NCI-H526 treated with DMSO at 0.1 percent for 48 hours (cell line): Measurements from ENCODE around the gene PITX1.

Experiments used
- DNase-seq: peaks from one replicate; lab custom pipeline; 2025; lab: John Stamatoyannopoulos, UW

PITX1 gene

DNA sequence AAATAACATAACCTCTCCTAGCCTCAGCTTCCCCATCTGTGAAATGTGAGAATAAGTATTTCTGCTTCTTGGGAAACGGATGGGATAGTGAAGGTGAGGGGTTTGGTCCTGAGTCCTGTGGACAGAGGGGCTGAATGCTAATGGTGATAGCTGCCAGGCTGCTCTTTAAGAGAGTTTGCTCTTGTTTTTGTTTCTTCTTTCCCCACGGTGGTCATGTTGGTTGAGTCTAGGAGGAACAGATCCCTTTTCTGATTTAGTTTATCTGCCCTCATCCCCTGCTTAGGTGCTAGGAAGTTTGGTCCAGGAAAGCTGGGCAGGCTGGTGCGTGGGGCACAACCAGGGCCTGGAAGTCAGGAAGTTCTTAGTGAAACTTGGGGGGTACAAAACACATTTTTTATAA, 7.7 kb upstream of the PITX1 start:
- DNase-seq, result no peak

DNA sequence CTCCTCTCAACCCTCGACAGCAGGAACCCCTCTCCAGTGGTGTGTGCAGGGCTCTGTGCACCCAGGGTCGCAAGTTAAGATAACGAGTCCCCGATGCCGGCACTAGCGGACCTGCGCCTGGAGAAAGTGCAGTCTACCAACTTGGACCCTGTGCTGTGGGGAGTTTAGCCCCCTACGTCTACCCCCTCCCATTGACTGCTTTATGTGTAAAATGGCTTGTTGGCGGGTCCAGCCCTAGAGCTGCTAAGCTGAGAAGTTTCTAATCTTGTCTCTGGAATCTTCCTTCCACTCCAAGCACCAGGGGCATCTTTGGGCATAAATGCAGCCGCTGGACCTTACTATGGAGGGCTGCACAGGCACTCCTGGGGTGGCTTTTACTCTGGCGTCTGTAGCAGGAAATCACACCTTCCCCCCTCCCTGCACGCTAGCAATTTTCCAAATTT, 7.1 kb upstream of the PITX1 start:
- DNase-seq, result no peak

DNA sequence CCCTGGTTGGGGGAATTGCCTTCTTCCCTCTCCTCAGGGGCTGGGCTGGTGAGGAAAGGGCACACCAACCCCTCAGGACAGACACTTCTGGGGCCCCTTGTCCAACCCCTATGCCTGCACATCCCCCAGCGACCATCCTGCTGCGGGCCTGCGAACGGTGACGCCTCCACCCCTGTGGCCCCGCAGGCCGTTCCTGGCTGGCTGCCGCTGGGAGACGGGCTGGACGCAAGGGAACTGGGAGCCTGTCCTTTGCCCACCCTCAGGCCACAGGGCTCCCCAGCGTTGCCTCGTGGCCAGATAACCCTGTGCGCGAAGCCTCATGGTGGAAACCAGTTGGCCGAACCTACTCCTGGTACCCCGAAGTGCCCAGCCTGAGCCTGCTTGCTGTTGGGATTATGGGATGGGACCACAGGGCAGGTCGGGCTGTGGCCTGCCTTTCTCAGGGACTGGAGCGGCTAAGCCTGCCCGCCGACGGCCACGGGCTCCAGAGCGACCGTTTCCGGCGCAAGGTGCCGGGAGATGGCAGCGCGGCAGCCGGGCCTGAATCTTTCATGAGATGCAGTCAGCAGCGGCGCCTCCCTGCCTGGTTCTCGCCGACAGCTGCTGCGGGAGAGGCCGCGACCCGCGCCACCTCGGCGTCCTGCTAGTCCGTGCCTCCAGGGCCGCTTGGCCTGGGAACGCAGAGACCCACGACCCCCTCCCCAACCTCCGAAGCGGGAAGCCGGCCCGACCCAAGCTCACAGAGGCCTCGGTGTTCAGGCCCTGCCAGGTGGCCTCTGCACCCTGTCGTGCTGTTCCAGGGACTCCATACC, 6.5 kb upstream of the PITX1 start:
- DNase-seq, result no peak

DNA sequence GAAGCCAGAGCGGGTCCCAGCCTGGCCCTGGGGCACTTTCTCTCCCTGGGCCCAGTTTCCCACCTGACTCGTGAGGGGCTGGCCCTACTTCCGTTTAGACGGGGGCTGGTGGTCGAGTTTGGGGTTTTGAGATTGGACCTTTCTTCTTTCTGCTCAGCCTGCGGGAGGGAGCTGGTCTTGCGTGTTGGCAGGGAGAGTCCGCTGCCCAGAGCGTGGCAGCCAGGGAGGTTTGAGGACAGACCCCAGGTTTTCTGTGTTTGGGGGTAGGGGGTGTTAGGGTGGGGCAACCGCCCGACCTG, 6.0 kb upstream of the PITX1 start:
- DNase-seq, result no peak

DNA sequence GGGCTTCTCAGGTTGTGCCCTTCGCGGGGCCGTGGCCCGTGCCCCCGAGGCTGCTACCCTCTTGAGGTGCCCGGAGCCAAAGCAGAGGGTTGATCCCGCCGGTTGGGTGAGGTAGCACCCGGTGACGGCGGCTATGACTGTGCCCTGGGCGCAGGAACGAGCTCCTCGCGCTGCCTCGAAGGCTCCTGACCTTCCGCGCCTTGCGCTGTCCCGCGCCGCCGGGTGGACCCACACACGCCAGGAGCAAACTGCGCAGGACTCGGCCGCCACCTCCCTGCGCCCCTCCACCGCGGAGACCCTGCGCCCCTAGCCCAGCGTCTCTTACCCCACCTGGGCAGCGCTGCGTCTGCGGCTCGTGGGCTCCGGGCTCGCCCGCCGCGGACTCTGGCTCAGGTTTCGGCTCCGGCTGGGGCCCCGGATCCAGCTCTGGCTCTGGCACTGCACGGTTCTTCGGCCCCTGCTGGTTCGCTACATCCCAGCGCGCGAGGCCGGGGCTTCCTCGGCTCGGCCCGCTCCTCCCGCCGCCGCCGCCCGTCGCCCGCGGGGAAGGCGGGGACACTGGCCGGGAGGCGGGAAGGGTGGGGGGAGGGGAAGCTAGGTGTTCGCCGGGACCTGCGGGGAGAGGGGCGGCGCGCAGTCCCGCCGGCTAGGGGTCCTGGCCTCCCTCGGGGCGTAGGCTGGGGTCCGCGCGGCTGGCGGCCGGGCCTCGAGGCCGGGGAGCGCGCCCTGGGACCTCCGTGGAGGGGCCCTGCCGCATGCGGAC, 5.4 kb upstream of the PITX1 start:
- DNase-seq, result no peak

DNA sequence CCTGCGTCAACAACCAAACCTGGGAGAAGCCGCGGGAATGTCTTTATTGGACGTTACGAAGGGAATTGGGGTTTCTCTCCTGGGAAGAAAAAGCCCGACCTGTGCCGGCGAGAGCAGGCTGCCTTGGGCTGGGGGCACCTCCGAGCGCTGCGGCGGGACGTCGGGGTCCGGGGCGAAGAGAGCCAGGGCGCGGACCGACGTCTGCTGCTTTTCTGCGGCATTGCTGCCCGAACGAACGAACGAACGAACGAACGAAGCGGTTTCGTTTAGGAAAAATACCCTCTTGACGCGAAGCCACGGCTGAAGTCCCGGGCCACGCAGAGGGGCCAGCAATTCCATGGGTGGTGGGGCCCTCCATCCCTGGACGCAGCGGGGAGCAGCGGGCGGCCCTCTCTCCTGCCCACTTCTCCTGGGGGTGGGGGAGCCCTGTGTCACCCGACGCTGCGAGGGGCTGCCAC, 4.8 kb upstream of the PITX1 start:
- no peak for DNase-seq

DNA sequence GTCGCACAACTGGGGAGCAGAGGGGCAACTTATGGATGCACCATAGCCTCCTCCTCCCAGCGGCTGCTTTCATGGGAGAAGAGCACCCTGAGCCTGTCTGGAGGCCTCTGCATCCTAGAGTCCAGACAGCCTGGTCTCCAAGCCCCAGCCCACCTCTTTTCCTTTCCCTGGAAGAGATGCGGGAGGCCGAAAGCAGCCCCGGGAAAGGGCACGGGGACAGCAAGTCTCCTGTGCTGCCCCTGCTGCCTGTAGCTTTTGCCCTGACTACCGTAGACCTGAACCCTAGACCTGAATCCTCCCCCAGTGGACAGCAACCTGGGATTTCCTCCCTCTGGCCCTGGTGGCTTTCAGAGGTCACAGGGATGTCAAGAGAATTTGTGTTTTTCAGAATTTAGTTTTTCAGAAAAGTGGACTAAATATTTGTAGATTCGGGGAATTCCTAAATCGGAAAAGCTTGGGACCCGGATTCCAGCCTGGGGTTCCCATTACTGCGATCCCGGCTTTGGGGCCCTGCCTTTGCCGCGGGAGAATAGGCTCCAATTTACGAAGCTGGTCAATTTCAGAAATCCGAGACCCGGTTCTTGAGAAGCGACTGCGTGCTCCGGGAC, 4.3 kb upstream of the PITX1 start:
- DNase-seq, result no peak

DNA sequence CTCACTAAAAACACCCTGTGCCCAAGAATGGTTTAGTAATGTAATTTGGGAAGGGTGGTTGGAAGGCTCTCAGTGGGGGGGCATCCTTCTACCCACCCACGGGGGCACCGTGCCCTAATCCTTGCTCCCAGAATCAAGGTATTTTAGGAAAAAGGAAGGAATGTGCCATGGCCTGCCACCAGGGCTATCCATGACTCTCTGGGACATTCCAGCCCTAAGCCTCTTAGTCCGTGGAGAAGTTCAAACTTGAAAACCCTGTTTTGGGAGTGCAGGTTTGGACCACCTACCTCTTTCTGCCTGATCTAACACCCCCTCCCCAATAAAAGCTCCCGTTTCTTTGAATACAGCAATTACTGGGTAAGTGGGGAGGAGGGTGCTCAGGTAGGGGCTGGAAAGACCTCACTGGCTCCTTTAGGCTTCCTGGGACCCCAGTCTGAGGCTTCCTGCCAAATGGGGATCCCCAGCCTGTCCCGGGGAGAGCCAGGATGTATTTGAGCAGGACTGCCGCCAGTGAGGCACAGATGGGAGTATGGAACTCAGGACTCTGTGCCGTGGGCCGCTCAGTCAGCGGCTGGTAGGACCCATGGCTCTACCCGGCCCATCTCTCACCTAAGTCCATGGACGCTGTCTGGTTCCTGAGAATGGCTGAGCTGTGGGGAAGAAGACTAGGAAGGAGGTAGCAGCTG, 3.6 kb upstream of the PITX1 start:
- no peak for DNase-seq

DNA sequence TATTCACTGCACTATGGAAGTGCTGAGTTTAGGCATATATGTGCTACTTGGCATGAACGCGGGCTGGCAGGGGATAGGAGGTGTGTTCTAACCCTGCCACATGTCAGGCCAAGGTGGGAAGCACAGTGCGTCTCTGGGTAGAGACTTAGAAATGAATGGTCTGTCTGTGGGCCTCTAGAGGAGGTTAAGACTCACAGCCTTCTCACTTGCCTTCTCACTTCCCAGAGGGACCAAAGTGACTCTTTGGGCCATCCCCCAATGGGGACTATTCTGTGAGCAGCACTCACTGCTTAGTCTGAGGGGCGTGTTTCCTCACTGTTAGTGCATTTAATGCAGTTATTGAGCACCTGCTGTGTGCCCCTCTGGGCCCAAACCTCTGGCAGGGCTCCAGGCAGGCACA, 2.4 kb upstream of the PITX1 start:
- DNase-seq, result no peak

DNA sequence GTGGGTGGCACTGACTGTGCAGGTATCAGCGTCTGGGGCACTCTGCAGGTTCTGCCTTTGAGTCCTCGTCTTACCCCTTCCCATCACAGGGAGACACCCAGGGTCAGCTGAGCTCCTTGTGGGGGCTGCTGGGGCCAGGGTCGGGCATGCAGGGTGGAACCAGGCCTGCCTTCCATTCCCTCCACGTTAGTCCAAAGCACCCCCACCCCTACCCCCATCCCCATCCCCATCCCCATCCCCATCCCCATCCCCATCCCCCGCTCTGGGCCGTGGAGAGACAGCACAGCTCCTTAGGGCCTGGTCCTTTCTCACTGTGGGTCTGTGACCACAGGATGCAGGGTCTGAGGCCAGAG, 1.6 kb upstream of the PITX1 start:
- no peak for DNase-seq

DNA sequence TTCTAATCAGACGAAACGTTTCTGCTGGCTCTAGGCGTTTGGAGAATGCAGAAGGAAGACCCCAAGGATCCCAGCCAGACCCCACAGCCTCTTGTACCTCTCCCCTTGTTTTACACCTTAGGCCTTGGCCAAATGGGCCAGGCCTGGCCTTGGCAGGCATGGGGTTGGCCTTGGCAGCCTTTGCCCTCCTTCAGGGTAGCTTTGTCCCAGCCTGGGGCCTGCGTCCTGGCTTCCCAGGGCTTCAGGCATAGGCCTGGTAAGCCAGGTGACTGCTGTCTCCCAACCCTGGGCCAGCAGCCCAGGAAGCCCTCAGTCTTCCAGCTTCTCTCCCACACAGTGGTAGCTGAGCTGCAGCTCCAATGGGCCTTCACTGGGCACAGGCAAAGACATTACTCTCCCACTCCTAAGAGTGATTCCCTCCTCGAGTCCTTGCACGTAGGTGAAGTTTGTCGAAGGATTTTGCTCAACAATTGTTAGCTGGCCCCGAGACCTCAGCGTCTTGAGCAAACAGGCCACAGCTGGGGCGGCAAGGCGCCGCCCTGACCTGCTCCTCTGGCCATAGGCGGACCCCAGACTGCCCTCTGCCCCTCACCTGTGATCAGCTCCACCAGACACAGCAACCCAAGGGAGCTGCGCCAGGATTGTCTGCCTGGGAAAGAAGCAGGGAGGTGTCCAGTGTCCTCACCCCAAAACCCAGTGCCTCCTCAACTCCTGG, 1.1 kb upstream of the PITX1 start:
- no peak for DNase-seq

DNA sequence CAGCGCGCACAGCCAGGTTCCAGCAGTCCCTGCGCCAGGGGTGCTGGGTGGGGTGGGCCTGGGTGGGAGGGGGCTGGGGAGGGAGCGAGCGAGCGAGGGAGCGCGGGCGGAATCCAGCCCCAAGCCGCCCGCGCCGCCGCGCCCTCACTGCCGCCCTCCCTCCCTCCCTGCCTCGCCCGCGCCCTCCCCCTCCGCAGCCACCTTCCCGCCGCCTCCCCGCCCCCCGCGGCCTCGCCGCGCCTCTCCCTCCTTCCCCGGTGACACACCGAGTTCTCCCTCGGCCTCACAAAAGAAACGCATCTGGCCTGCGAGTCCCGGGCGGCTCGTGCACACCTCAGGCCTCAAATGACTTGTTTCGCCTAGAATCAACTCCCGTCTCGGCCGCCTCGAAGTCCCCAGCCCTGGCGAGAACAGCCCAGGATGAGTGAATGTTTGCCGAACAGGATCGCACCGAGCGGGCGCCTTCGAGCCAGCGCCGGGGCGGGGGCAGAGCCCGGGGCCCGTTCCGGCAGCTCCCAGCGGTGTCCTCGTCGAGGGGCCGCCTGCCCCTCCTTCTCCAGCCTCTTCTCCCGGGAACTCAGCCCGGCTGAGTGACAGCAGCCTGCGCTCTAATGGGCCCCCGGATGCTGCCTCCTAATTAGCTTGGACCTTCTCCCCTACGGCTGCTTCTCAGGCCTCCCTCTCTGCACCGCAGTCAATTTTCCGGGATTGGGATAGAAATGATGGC, 371 bp upstream of the PITX1 start:
- peak; percentile 55 for DNase-seq

DNA sequence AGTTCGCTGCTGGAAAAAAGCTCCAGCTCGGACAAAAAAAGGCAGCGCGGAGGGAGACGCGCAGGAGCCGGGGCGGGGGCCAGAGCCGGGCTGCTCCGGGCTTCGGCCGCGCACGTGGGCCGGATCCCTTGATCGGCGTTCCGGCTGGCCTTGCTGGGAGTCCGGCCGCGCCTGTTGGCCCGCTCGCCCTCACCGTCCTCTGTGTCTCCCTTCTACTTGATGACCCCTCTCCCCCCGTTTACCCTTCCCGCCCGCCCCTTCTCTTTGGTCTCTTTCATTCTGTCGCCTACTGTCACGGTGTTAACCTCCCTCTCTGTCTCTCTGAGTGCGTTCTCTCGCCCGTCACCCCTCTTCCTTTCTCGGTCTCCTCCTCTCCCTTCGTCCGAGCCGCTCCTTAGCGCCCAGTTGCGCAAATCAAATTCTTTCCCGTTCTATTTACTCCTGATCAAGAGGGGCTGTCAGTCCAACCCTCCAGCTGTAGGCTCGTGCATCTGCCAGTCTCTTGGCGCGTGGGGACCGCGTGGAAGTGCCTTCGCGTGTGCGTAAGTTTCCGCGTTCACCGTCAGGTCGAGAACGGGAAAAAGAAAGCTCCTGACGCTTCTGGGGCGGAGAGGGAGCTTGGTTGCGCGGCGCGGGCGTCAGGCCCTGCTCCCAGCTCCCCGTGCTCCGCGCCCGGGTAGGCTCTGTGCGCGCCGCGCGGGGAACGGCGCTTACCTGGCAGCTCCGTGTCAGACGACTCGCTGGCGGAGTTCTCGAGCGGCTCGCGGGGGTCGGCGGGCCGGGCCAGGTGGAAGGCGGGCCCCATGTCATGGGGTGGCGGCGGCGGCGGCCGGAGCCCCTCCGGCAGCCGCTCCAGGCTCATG, 798 bp downstream of the PITX1 start:
- DNase-seq, result peak; percentile 9

DNA sequence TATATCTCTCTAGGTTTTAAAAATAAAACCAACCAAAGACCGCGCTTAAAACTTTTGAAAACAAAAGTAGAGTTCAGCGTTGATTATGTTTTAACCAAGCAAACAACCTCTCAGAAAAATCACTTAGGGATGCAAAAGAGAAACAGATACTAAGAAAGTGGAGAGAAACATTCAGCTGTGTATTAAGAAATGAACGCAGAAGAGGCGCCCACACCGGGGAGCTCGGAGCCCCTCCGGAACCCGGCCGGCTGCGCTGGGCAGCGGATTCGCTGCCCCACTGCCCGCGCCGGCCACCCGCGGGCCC, 1.4 kb downstream of the PITX1 start:
- no peak for DNase-seq

DNA sequence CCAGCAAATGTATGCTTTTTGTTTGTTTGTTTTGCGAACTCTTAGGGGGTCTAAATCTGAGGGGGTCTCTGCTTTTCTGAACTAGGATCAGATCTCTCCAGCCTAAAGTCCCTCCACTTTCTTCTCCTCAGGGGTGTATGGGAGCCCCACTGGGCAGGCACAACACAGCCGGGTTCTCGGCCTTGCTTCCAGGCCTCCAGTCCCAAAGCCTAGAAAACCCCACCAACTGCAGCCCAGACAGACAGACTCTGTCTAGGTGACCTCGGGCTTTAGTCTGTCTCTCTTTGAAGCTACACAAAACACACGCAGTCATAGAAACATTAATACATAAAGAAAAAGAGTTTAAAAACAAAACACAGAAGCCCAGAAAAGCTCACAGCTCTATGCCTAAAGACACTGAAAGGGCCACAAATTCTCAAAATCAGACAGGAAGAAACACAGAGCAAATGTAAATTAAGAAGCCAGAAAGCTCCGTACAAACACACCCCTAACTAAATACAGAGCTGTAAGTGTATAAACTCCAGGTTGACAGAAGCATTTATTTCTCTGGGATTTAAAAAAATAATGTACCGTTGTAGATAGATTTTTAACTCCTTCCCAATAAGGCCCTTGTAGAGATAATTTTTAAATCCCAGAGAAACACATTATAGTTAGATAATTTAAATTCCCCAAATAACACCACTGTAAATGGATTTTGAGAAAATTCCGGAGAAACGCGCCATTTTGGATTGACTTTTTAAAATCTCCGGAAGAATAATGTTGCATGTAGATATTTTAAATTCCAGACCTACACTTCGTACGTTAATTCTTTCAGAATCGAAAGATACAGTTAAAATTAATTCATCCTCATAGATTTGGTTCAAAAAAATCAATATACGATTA, 2.0 kb downstream of the PITX1 start:
- no peak for DNase-seq

DNA sequence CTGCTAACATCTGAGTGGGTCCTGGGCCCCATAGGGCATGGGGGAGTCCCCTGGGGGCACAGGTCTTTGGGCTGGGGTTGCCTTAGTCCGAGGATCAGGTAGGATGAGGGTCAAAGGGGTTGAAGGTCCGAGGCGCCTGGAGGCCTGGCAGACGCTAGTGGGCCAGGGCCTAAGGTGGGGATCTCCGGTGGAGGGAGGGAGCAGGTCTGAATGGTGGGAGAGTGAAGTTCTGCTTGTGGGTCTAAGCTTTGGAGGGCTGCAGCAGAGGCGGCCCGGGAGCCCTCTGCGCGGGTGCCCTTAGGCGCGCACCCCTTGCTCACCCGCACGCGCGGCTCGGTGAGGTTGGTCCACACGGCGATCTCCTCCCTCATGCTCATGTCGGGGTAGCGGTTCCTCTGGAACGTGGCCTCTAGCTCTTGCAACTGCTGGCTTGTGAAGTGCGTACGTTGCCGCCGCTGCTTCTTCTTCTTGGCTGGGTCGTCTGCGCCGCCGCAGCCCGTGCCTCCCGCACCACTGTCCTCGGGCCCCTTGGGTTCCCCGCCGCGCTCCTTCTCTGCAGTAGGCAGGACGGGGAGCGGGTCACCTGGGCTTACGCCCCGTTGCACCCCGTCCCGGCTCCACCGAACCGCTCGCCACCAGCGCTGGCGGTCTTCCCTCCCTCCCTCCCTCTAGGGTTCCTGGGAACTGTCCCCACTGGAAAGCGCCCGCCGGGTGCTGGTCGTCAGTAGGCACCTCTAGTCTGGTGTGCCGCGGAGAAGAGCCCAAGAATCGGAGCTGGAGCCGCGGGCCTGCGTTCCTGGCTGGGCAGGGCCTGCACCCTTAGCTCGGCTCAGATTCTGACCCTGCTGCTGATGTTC, 2.8 kb downstream of the PITX1 start:
- DNase-seq, result no peak

DNA sequence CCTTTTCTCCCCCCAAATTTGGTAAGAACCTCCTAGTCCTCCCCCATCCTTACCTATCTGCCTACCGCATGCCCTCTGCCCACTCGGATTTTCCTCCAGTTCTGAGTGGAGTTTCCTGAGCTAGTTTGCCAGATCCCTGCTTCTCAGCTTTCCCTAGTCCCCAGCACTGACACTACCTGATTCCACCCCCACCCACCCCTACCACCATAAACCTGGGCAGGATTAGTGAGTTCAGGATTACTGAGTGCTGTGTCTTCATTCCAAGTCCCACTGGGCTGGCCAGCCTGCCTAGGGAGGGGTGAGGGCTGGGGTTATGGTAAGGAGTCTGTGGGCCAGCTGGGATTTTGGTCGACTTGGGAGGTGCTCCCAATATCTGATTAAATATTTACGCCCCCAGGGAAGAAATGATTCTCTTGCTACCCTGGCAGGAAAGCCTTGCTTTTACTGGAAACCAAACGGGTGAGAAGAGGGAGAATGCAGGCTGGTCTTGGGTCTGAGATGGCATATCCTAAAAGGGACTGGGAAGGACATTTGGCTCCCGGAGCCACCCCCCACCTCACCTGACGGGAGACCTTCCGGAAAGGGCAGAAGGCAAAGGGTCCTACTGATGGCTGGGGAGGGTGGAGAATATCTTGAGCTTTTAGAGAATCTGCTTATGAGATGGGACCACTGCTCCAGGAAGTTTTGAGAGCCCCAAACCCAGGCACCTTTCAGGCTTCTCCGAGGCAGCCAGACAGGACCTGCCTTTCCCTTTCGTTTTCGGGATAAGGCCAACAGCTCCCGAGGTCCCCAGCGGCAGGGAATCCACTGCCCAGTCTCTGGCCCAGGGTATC, 3.7 kb downstream of the PITX1 start:
- DNase-seq, result no peak
